DMS153 treated with DMSO at 0.1 percent for 48 hours (cell line): Measurements from ENCODE around the gene SMCO2.

Experiments
- DNase-seq: peaks from one replicate; lab custom pipeline; 2025; ENCODE audit not compliant: unreplicated experiment; lab: John Stamatoyannopoulos, UW

Gene SMCO2

GRCh38 chr12:27446436-27446835 is at the start of gene SMCO2:
Gene SMCO2, plus strand, starts transcription at chr12:27446736. Its CDS starts 23,896 bp downstream, at chr12:27470632.
- DNase-seq = no peak

GRCh38 chr12:27398466-27398865 is 48.1 kb upstream of the SMCO2 start:
- DNase-seq = no peak

GRCh38 chr12:27399074-27399473 is 47.5 kb upstream of the SMCO2 start:
- DNase-seq = no peak

DNA sequence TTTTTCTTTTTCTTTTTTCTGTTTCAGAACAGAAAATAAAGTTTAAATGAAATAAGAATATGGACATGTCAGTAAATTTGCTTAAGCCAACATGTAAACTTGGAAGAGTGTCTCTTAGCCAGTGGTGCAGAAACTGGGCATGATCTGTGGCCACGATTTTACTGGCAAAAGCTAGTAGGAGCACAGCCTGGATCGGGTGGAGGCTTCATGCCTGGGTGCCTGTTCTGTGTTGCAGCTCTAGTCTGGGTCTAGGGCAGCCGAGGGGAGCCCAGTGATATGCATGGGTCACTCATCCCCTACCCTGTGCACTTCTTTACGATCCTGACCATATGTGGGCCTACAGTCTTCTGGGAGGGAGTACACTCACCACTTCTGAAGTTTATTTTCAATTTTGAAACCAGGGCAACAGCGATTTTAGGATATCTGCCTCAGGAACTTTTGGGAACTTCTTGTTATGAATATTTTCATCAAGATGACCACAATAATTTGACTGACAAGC is 45.6 kb upstream of the SMCO2 start:
- no peak for DNase-seq

GRCh38 chr12:27412047-27412446 is 34.5 kb upstream of the SMCO2 start:
- no peak for DNase-seq

- DNase-seq = no peak
Measured at GRCh38 chr12:27422697-27423096, 23.8 kb upstream of the SMCO2 start.

DNA sequence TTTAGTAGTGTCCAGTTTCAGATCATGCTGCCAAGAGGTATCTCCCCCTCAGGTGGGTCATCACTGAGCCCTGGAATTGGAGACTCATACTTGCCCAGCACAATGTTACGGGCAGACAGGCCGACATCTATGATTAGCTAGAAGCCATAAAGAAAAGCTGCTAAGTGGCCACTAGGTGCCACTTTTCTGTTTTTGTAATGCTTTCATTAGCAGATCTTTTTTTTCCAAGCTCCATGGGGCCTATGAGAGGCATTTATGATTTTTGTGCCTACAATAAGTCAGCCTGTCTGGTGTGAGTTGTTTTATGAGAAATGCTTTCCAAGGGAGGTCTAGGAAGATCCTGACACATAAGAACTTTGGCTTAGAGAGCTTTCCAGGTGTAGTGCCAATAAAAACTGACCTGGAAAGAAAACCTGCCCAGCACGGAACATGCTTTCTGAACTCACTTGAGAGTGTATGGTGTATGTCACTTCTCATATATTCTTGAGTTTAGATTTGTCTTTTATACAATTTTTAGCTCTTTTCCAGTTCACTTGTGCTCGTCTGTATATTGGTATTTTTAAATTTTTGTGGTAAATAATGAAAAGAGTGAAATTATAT is 21.8 kb upstream of the SMCO2 start:
- peak; percentile 6 for DNase-seq

- DNase-seq = no peak
Measured at GRCh38 chr12:27425306-27425705, 21.2 kb upstream of the SMCO2 start.

- DNase-seq = no peak
Measured at GRCh38 chr12:27426743-27427487, 19.6 kb upstream of the SMCO2 start.

- DNase-seq = no peak
Measured at GRCh38 chr12:27427824-27428223, 18.7 kb upstream of the SMCO2 start.

DNA sequence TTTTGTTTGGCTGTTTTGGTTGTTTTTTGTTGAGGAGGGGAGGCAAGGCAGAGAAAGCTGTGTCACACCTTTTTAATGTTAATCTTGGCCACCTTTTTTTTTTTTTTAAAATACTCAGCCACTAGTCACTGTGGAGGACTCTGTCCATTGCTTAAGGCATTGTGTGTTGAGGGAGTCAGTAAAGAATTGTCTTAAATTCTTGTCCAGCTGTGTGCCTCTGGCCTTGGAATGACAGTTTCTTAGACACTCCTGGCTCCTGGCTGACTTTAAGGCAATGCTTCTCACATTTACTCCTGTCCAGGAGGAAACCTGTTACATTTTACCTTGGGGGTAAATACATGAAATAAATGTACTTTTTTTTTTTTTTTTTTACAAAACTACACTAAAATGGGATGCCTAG is 18.1 kb upstream of the SMCO2 start:
- DNase-seq = no peak

- DNase-seq = no peak
Measured at GRCh38 chr12:27429606-27430005, 16.9 kb upstream of the SMCO2 start.

DNA sequence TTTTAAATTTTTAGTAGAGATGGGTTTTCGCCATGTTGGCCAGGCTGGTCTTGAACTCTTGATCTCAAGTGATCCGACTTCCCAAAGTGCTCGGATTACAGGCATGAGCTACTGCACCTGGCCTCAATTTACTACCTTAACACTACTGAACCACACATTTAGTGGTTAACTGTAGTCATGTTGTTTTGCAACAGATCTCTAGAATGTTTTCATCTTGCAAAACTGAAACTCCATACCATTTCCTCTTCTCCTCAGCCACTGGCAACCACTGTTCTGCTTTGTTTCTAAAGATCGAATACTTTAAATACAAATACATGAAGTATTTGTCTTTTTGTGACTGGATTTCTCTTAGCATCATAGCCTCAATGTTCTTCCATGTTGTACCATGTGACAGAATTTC is 15.4 kb upstream of the SMCO2 start:
- DNase-seq = no peak

DNA sequence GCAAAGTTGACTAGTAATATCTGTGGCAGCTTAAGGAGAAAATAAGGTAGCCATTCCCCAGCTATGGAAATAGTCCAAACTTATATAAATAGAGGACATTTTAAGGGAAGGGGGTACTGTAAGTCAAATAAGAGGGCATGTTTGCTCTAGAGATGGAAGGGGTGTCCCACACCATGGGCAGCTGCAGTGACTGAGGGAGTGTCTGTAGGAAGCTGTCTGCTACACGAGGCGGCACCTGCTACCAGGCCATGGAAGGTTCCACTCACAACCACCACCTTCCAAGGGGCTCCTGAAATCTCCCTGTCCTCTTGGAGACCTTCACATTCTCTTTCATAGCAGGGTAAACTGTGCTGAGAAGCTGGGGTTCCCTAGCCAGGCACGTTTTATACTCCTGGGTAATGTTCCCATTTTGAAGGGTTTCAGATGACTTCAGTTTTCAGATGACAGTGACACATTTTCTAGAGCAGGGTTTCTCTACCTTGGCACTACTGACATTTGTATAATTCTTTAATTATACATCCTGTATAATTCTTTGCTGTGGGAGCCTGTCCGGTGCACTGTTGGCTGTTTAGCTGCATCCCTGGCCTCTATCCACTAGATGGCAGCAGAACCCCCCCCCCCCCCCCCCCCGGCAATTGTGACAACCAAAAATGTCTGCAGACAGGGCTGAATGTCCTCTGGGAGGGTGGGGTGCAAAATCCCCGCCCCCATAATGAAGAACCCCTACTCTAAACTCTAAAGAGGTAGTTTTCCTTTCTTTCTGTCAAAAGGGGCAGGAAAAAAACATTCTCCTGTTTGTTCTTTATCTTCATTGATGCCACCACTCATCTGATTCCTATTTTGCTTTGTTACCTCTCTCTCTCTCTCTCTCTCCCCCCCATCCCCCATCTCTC is 11.6 kb upstream of the SMCO2 start:
- no peak for DNase-seq

DNA sequence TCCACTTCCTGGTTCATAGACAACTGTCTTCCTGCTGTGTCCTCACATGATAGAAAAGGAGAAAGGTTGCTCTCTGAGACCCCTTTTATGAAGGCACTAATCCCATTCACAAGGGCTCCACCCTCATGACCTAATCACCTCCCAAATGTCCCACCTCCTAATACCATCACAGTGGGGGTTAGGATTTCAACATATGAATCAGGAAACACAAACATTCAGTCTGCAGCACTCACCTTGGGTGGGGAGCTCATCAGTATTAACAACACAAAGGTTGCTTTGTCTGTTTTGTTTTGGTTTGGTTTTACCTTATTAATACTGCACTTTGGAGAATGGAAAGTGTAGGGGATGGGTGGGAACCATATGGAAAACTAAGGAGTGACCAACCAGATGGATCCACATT is 10.5 kb upstream of the SMCO2 start:
- no peak for DNase-seq

DNA sequence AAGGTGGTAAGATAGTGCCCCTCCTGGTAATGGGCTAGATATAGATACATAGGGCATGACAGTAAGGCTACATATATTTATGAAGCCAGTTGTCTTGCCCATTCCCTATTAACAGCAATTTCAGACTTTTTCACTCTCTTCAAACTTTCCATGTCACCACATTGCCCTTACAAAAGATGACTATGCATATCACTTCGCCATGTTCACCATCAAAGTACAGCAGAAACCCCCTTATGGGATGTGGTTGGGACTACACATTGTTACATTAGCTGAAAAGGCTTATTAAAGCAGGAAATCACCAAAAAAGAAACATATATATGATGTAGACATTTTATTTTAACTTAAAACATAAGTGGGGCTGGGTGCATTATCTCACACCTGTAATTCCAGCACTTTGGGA is 9.8 kb upstream of the SMCO2 start:
- no peak for DNase-seq

- no peak for DNase-seq
Measured at GRCh38 chr12:27437839-27438238, 8.7 kb upstream of the SMCO2 start.

GRCh38 chr12:27447761-27448160 is 1.2 kb downstream of the SMCO2 start:
- DNase-seq = no peak

- no peak for DNase-seq
Measured at GRCh38 chr12:27449026-27449425, 2.5 kb downstream of the SMCO2 start.

DNA sequence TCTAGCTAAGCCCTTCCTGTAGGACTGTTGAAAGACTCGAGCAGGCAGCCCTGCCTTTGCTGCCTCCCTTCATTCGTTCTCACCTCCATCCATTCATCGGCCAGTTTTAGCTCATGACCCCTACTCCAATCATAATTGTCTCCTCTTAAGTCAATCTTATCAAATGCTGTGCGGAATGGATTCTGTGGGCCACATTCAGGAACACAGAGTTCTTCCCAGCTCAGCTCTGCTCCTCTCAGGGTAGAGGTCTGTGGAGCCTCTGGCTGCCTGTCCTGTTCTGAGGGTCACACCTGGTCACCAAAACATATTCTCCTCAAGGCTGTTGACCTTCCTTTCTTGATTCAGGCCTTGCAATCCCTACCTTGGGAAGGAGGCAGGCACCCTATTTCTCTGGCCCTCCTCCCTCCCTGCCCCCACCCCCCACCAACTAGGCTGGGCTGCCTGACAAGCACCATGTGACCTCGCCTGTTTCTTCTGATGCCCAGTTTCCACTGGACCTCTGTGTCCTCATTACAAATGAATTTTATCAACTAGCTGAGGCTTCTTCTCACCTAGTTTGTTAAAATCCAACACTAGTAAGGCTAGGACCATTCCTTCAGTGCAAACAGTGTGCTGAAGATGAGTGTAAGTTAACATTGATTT is 3.5 kb downstream of the SMCO2 start:
- DNase-seq = no peak
